GM10847 (cell line): ENCODE data around the gene AK8.

Experiments
- POLR2A ChIP-seq: IDR thresholded peaks from 2 replicates; pipeline ENCODE4 v1.6.1; 2011; ENCODE audit not compliant: insufficient read length; ENCODE audit errors: extremely low read depth

AK8 gene

GRCh38 chr9:132728497-132728896 is 149.6 kb downstream of the AK8 start:
- TF ChIP-seq POLR2A: no peak

GRCh38 chr9:132728071-132728470 is 150.0 kb downstream of the AK8 start:
- no peak for TF ChIP-seq POLR2A

- no peak for TF ChIP-seq POLR2A
These were observed 151.4 kb downstream of the AK8 start for GRCh38 chr9:132726576-132727130.

DNA sequence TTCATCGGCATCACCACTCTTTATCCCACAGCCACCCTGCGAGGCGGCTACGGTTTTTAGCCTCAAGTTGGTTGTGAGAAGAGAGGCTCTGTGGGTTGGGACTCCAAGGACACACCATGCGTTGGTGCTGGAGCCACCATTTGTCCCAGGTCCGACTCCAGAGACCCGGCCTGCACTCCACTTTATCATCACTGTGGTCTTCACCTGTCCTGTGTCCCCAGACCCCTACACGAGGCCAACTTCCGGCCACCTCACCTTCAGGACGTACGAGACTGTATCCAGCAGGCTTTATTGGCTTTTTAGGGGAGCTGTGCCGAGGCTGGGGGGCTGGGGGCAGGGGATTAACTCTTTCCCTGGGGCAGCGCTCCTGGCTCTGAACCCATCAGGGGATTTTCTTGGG is 152.8 kb downstream of the AK8 start:
- TF ChIP-seq POLR2A: no peak

- no peak for TF ChIP-seq POLR2A
These were observed 154.3 kb downstream of the AK8 start for GRCh38 chr9:132723809-132724208.

GRCh38 chr9:132722564-132723065 is 155.5 kb downstream of the AK8 start:
- TF ChIP-seq POLR2A: no peak

DNA sequence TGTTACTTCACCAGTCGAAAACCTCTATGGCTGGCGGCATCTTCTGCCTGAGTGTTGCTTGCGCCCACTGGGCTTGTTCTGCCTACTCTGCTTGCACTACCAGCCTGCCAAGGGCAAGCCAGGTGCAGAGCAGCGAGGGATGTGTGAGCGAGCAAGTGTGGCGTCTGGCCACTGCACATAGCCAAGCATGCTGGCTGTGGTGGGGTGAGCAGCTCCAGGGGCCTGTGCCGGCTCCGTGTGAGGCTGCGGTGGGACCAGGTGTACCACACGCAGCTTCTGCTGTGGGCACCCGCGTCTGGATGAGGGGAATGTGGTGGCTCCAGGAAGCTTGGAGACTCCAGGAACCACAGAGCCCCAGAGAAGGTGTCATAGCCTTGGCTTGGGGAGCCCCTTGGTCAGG is 156.4 kb downstream of the AK8 start:
- no peak for TF ChIP-seq POLR2A

GRCh38 chr9:132717326-132717945 is 160.6 kb downstream of the AK8 start:
- no peak for TF ChIP-seq POLR2A

DNA sequence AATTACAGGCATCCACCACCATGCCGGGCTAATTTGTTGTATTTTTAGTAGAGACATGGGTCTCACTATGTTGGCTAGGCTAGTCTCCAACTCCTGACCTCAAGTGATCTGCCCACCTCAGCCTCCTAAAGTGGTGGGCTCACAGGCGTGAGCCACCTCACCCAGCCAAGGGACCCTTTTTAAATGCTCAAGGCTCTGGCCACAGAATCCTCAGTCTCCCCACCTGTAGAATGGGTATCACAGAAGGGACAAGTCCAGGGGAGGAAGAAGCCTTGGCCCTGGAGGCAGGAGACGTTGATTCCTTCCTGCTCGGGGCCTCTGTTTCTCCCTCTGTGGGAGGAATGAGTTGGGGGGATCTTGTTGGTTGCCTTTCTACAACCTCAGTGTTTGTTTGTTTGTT is 162.1 kb downstream of the AK8 start:
- no peak for TF ChIP-seq POLR2A

- no peak for TF ChIP-seq POLR2A
These were observed 165.3 kb downstream of the AK8 start for GRCh38 chr9:132712753-132713152.

DNA sequence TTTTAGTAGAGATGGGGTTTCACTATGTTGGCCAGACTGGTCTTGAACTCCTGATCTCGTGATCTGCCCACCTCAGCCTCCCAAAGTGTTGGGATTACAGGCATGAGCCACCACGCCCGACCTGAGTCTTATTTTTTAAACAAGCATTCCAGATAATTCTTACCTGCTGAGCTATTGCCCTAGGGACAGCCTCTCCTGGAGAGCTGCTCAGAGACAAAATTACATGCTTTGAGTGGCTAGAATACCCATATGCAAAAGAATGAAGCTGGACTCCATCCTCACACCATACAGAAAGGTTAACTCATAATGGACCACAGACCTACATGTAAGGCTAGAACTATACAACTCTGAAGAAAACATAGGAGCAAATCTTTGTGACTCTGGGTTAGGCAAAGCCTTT is 166.2 kb downstream of the AK8 start:
- no peak for TF ChIP-seq POLR2A

GRCh38 chr9:132710333-132710732 is 167.8 kb downstream of the AK8 start:
- no peak for TF ChIP-seq POLR2A

- no peak for TF ChIP-seq POLR2A
These were observed 169.2 kb downstream of the AK8 start for GRCh38 chr9:132708769-132709430.

DNA sequence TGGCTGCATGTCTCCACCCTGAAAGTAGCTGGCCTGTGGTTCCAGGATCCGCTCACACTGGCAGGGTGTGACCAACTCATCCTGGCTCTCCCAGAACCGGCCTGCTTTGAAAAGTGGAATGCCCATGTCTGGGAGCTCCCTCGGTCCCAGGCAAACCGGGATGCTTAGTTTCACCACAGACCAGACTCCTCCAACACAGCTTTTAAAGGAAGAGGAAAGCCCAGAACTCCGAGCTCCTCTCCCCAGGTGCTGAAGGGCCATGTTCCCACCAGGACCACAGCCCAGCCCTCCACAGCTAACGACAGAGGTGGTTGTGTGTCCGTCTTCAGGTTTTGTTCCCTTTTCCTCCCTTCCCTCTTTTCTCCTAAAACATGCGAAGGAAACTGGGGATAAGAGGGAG is 169.8 kb downstream of the AK8 start:
- TF ChIP-seq POLR2A: no peak

GRCh38 chr9:132703336-132703735 is 174.7 kb downstream of the AK8 start:
- TF ChIP-seq POLR2A: no peak

DNA sequence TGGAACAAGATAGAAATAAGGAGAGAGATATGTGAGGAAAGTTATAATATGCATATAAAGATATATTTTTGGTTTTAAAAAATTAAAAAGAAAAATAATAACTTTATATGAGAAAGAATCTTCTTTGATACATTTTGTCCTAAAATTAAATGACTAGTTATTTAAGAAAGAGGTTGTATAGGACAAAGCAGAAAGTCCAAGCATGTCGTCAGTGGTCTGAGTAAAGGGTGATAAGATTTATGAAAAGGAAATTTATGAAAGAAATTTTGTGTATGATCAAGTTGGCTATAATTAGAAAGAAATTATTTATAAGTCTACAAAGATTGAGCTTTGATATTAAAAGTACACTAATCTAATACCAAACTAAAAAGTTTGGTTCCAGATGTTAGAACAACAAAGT is 175.8 kb downstream of the AK8 start:
- TF ChIP-seq POLR2A: no peak
